ENCODE measurements around the gene MS4A8. TPM values are rescaled to one million over a fixed set of nuclear protein-coding genes. Genes with fewer than 3 reads are reported as not detected.

The MS4A8 gene
- total RNA-seq, 4 donors from 2014 or later: not detected

GRCh38 chr11:60748821-60749220 is 49.4 kb downstream of the MS4A8 start:
- Histone ChIP-seq H3K4me3 (replicated peaks in 1 of 3) (no peak overlapping the region), H3K9me3 (no peaks in the 10 kb centered on the region), H3K36me3 (no peaks in the 10 kb centered on the region), H3K27me3 (no peaks in the 10 kb centered on the region), H3K4me1 (no peaks in the 10 kb centered on the region), H3K27ac (no peak overlapping the region)
- WGBS, 2 donors: 76 to 77% methylated on average over 8 of the region's 8 CpGs
- TF ChIP-seq POLR2A (IDR thresholded peaks at IDR 0.05) (no peak), CTCF (IDR thresholded peaks at IDR 0.05) (no peak)
- DNase-seq: no peak
- intact Hi-C loops (cut with DNase I): no loop called here

- TF ChIP-seq POLR2A (IDR thresholded peaks at IDR 0.05): no peak
- peak; percentile 16 to 36 for DNase-seq
- Histone ChIP-seq H3K9me3 (no peaks in the 10 kb centered on the region), H3K4me1 (no peaks in the 10 kb centered on the region), H3K27ac (no peak overlapping the region), H3K4me3 (replicated peaks in 1 of 3) (no peak overlapping the region), H3K27me3 (no peaks in the 10 kb centered on the region), H3K36me3 (no peaks in the 10 kb centered on the region)
- intact Hi-C loops (cut with DNase I): no loop called here
- 62% methylated on average over 3 of the region's 3 CpGs for WGBS, 2 donors
Measured at GRCh38 chr11:60750911-60751310, 51.5 kb downstream of the MS4A8 start.

- H3K27me3 ChIP-seq: no peaks in the 10 kb centered on the region
Measured at GRCh38 chr11:60753309-60753708, 53.9 kb downstream of the MS4A8 start.

GRCh38 chr11:60754887-60755286 is 55.5 kb downstream of the MS4A8 start:
- 92 to 94% methylated on average over 6 of the region's 6 CpGs for WGBS, 2 donors
- intact Hi-C loops (cut with DNase I): no loop called here
- H3K27me3 ChIP-seq: no peaks in the 10 kb centered on the region
- no peaks in the 10 kb centered on the region for H3K36me3 ChIP-seq
- TF ChIP-seq CTCF (IDR thresholded peaks at IDR 0.05) (no peak), POLR2A (IDR thresholded peaks at IDR 0.05) (no peak)
- DNase-seq: no peak
- H3K27ac ChIP-seq: no peak overlapping the region
- no peaks in the 10 kb centered on the region for H3K4me1 ChIP-seq
- H3K9me3 ChIP-seq: no peaks in the 10 kb centered on the region
- H3K4me3 ChIP-seq (replicated peaks in 1 of 3): no peak overlapping the region

More at GRCh38 chr11:60753309-60753708, 53.9 kb downstream of the MS4A8 start:
- Histone ChIP-seq H3K9me3 (no peaks in the 10 kb centered on the region), H3K27ac (no peak overlapping the region), H3K4me3 (replicated peaks in 1 of 3) (no peak overlapping the region), H3K36me3 (no peaks in the 10 kb centered on the region), H3K4me1 (no peaks in the 10 kb centered on the region)
- no peak for TF ChIP-seq POLR2A (IDR thresholded peaks at IDR 0.05)
- TF ChIP-seq CTCF (IDR thresholded peaks at IDR 0.05): no peak
- intact Hi-C loops (cut with DNase I): no loop called here
- WGBS, 2 donors: 54 to 69% methylated on average over 4 of the region's 4 CpGs
- DNase-seq: no peak

GRCh38 chr11:60756307-60757032 is 57.1 kb downstream of the MS4A8 start, which contains the start of gene MS4A15:
Gene MS4A15 (plus strand): TSS chr11:60756867. CDS start chr11:60763734, 6,867 bp downstream.
- DNase-seq: no peak
- intact Hi-C loops (cut with DNase I): no loop called here
- no peaks in the 10 kb centered on the region for H3K9me3 ChIP-seq
- H3K4me1 ChIP-seq: no peaks in the 10 kb centered on the region
- no peaks in the 10 kb centered on the region for H3K36me3 ChIP-seq
- H3K4me3 ChIP-seq (replicated peaks in 1 of 3): no peak within 1 kb of the TSS
- 56 to 59% methylated on average over 14 of the region's 14 CpGs for WGBS, 2 donors
- H3K27ac ChIP-seq: no peak within 1 kb of the TSS
- no peaks in the 10 kb centered on the region for H3K27me3 ChIP-seq
- TF ChIP-seq CTCF (IDR thresholded peaks at IDR 0.05) (peak in 2 of 6 experiments; percentile 16 to 36), POLR2A (IDR thresholded peaks at IDR 0.05) (no peak)

Data from thyroid gland (tissue), 4 donors.